Calu3 (cell line): Measurements from ENCODE around the gene NOC2L. TPM values are rescaled to one million over a fixed set of nuclear protein-coding genes. Genes with fewer than 3 reads are reported as not detected.

Experiments
- BruUV-seq: library from RNA; stranded (reverse); fragments of 400-500 nt; replicated peaks from 2 replicates; lab custom pipeline; 2021; lab: Mats Ljungman, UMichigan
- CTCF ChIA-PET: fragments of 300-600 bp; sonication (Branson Sonifier 250); formaldehyde crosslinking; loops from one replicate; lab custom pipeline; 2022; ENCODE audit warnings: antibody characterized with exemption; lab: Charles Lee
- DNase-seq: peaks from one replicate; pipeline ENCODE4 v3.0.0; 2022
- H3K27ac Mint-ChIP-seq: one replicate; pipeline ENCODE4 v1.8.0; 2022; ENCODE audit warnings: mixed read lengths; ENCODE audit not compliant: unreplicated experiment
- H3K27me3 Mint-ChIP-seq: one replicate; pipeline ENCODE4 v1.8.0; 2022; ENCODE audit warnings: mixed read lengths; ENCODE audit not compliant: unreplicated experiment
- H3K36me3 Mint-ChIP-seq: one replicate; pipeline ENCODE4 v1.8.0; 2022; ENCODE audit warnings: mild to moderate bottlenecking, moderate library complexity, mixed read lengths; ENCODE audit not compliant: insufficient read depth, unreplicated experiment
- H3K4me1 Mint-ChIP-seq: one replicate; pipeline ENCODE4 v1.8.0; 2022; ENCODE audit warnings: mild to moderate bottlenecking, low read depth, mixed read lengths; ENCODE audit not compliant: unreplicated experiment
- H3K4me3 Mint-ChIP-seq: one replicate; pipeline ENCODE4 v1.8.0; 2022; ENCODE audit warnings: mild to moderate bottlenecking, low read depth, moderate library complexity, mixed read lengths; ENCODE audit not compliant: unreplicated experiment
- H3K9me3 Mint-ChIP-seq: one replicate; pipeline ENCODE4 v1.8.0; 2022; ENCODE audit warnings: low read depth, mixed read lengths; ENCODE audit not compliant: unreplicated experiment
- intact Hi-C: fragments of 100-400 bp; cut with micrococcal nuclease; formaldehyde crosslinking; loops from one replicate; pipeline ENCODE4 v1.10.0; 2022; ENCODE audit not compliant: unreplicated experiment
- total RNA-seq: library from RNA; stranded (reverse); gene quantifications from 2 replicates; pipeline ENCODE4 v1.2.3, GENCODE V29; 2022
- TF ChIP-seq, protein P1 (sequence below): fragments of 200-600 bp; IDR thresholded peaks from one replicate; pipeline ENCODE4 v1.8.0; 2022; ENCODE audit warnings: antibody characterized with exemption; ENCODE audit not compliant: unreplicated experiment

Gene NOC2L
- total RNA-seq, 1 experiment from 2014 or later: 98.6 TPM

DNA sequence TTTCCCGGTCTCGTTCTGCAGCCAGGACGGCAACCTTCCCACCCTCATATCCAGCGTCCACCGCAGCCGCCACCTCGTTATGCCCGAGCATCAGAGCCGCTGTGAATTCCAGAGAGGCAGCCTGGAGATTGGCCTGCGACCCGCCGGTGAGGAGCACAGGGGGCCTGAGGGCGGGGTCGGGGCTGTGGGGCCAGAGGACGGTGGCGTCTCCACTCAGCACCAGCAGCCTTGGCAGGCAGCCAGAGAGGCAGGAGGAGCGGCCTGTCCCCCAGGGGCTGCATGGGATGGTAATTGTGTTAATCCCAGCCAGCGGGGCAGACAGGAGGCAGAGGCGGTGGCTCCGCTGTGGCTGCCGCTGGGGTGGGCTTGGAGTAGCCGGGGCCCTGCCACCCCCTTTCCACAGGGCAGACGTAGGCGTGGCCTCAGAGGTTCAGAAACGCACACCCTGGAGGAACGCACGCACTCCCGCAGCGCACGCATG is 23.3 kb downstream of the NOC2L start:
- TF ChIP-seq, protein P1, sequence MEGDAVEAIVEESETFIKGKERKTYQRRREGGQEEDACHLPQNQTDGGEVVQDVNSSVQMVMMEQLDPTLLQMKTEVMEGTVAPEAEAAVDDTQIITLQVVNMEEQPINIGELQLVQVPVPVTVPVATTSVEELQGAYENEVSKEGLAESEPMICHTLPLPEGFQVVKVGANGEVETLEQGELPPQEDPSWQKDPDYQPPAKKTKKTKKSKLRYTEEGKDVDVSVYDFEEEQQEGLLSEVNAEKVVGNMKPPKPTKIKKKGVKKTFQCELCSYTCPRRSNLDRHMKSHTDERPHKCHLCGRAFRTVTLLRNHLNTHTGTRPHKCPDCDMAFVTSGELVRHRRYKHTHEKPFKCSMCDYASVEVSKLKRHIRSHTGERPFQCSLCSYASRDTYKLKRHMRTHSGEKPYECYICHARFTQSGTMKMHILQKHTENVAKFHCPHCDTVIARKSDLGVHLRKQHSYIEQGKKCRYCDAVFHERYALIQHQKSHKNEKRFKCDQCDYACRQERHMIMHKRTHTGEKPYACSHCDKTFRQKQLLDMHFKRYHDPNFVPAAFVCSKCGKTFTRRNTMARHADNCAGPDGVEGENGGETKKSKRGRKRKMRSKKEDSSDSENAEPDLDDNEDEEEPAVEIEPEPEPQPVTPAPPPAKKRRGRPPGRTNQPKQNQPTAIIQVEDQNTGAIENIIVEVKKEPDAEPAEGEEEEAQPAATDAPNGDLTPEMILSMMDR: no peak
- Mint-ChIP-seq H3K4me1 (peaks cover 29% of the 10 kb centered on the region), H3K27me3 (peaks cover 33% of the 10 kb centered on the region), H3K9me3 (no peaks in the 10 kb centered on the region), H3K36me3 (peaks cover 6% of the 10 kb centered on the region), H3K27ac (no peak overlapping the region), H3K4me3 (no peak overlapping the region)
- BruUV-seq: no TSS peak
- DNase-seq: no peak
- intact Hi-C loops: no loop called here
- CTCF ChIA-PET: no interaction called here

DNA sequence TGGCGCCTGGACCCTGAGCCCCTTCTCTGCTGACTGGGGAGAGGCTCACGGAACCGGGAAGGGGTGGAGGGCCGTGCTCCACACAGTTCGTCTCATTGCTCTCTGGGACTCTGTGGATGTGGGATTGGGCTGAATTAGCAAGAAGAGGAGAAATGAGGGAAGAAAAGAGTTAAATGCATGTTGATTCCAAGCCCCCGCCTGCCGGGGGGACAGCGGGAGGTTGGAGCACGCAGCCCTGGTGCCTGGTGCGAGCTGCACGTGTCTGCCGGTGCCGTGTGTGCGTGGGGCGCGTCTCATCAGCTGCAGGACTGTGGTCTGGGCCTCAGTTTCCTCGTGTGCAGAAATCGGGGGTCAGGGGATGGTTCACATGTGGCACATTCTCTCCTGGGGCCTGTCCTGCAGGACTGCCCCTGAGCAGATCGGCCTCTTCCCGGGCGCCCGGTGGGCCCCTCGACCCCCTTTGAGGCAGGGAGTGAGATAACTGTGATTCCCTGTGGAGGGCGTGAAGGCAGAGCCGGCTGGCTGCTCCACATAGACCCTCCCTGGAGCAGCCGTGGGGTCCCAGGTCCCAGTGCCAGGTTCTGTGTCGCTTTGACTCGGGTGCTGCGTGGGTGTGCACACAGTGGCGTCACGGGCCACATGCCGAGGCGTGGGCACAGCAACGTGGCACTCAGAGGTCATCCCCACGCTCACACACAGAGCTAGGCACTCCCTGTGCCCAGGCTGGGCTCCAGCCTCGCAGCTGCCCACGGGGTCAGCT is 23.9 kb downstream of the NOC2L start:
- no peak overlapping the region for H3K27ac Mint-ChIP-seq

GRCh38 chr1:933603-933940 is 25.5 kb downstream of the NOC2L start:
- intact Hi-C loops: no loop called here
- BruUV-seq: no TSS peak
- Mint-ChIP-seq H3K9me3 (no peaks in the 10 kb centered on the region), H3K4me3 (peak overlapping the region; percentile 7), H3K36me3 (peaks cover 11% of the 10 kb centered on the region), H3K4me1 (peaks cover 26% of the 10 kb centered on the region), H3K27ac (no peak overlapping the region), H3K27me3 (peaks cover 49% of the 10 kb centered on the region)
- TF ChIP-seq, protein P1: no peak
- DNase-seq: no peak
- CTCF ChIA-PET: interaction anchor here (1.2 to 1.3 kb wide), 2 partner anchors 17 to 21 kb away, joined by 3 to 5 read pairs; no protein-coding TSS in a partner anchor

More for the DNA sequence above, 23.9 kb downstream of the NOC2L start:
- peaks cover 29% of the 10 kb centered on the region for H3K4me1 Mint-ChIP-seq
- peaks cover 34% of the 10 kb centered on the region for H3K27me3 Mint-ChIP-seq
- H3K36me3 Mint-ChIP-seq: peaks cover 6% of the 10 kb centered on the region
- DNase-seq: no peak
- H3K4me3 Mint-ChIP-seq: peak overlapping the region; percentile 32
- TF ChIP-seq, protein P1: no peak
- no peaks in the 10 kb centered on the region for H3K9me3 Mint-ChIP-seq
- BruUV-seq: no TSS peak
- intact Hi-C loops: no loop called here
- CTCF ChIA-PET: no interaction called here

DNA sequence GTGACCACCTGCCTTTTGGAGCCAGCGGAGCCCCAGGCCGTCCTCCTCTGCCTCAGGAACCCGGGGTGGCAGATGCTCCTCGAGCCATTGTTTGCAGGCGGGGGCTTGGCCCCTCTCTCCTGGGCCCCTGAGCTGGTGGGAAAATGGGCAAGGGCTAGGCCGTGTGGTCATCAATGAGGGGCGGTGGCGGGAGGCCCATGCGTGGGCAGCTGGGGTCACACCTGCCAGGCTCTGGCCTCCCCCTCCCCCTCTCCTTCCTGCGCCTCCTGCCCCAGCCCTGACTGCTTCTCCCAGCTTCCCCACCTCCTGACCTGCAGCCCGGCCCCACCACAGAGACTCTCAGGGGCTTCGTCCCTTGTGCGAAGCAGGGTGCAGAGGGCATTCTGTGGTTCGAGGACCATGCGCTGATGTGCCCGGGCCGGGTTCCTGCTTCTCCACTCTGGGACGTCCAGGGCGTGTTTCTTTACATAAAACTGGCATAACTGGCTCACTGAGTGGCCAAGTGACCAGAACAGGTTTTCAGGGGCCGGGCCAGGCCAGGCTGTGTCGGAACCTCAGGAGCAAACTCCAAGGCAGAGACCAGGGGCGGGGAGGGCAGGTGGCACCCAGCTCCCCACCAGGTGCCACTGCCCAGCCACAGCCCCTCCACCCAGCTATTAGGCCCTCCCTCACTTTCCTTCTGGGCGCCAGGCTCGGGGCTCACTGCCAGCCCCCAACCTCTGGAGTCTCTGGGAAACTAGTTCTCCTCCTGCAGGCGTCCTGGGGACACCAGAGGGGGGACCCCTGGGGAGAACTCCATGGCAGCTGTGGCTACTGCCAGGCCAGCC is 26.1 kb downstream of the NOC2L start:
- H3K27me3 Mint-ChIP-seq: peaks cover 55% of the 10 kb centered on the region
- peaks cover 11% of the 10 kb centered on the region for H3K36me3 Mint-ChIP-seq
- no peaks in the 10 kb centered on the region for H3K9me3 Mint-ChIP-seq
- peak overlapping the region; percentile 7 for H3K4me3 Mint-ChIP-seq
- no peak overlapping the region for H3K27ac Mint-ChIP-seq
- BruUV-seq: no TSS peak
- intact Hi-C loops: no loop called here
- peaks cover 20% of the 10 kb centered on the region for H3K4me1 Mint-ChIP-seq
- TF ChIP-seq, protein P1: no peak
- CTCF ChIA-PET: interaction anchor here (1.2 to 1.3 kb wide), 2 partner anchors 16 to 21 kb away, joined by 3 to 5 read pairs; no protein-coding TSS in a partner anchor
- DNase-seq: peak; percentile 66
